ENCODE data around the gene GDI2. TPM values are rescaled to one million over a fixed set of nuclear protein-coding genes. Genes with fewer than 3 reads are reported as not detected.

Gene GDI2
- total and polyA plus RNA-seq, 2 of the 13 experiments (the other 11 are each of a cell fraction or from before 2014, with no cell fraction given), result 153 to 477 TPM

DNA sequence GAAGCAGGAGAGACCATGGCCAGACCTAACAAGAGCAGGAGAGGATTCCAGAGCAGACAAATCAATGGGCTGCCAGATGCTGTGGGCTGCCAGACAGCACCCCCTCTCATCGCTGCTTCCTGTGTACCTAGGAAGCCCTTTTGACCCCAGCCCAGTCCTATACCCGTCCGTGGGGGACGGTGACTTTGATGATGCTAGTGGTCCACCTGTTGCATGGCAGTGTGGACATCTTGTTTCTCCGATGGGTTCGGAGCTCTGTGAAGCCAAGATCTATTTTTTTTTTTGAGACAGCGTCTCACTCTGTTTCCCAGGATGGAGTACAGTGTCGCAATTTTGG is 18.2 kb upstream of the GDI2 start (continued):
- TF ChIP-seq, protein P1, sequence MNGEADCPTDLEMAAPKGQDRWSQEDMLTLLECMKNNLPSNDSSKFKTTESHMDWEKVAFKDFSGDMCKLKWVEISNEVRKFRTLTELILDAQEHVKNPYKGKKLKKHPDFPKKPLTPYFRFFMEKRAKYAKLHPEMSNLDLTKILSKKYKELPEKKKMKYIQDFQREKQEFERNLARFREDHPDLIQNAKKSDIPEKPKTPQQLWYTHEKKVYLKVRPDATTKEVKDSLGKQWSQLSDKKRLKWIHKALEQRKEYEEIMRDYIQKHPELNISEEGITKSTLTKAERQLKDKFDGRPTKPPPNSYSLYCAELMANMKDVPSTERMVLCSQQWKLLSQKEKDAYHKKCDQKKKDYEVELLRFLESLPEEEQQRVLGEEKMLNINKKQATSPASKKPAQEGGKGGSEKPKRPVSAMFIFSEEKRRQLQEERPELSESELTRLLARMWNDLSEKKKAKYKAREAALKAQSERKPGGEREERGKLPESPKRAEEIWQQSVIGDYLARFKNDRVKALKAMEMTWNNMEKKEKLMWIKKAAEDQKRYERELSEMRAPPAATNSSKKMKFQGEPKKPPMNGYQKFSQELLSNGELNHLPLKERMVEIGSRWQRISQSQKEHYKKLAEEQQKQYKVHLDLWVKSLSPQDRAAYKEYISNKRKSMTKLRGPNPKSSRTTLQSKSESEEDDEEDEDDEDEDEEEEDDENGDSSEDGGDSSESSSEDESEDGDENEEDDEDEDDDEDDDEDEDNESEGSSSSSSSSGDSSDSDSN (CRISPR knock-in tag; IDR thresholded peaks at IDR 0.05), result peak; percentile 55; the same call in 1 of the 2 replicates
- TF ChIP-seq SALL1 (CRISPR knock-in tag; IDR thresholded peaks at IDR 0.05), result peak; percentile 87
- TF ChIP-seq ZNF776 (CRISPR knock-in tag; IDR thresholded peaks at IDR 0.05), result no peak
- TF ChIP-seq SKI (IDR thresholded peaks at IDR 0.05; ENCODE audit: partially characterized antibody), result peak; percentile 55
- TF ChIP-seq KDM1A (CRISPR knock-in tag; IDR thresholded peaks at IDR 0.05), result 0 out of 2 replicates have a peak, but pooled peaks have one; percentile 50
- no peak for TF ChIP-seq DR1 (CRISPR knock-in tag; IDR thresholded peaks at IDR 0.05)
- no peak for TF ChIP-seq FOXA1 (IDR thresholded peaks at IDR 0.05)
- TF ChIP-seq FOXA1 (CRISPR knock-in tag; IDR thresholded peaks at IDR 0.05), result peak; percentile 85
- TF ChIP-seq ZNF501 (CRISPR knock-in tag; IDR thresholded peaks at IDR 0.05), result 0 out of 2 replicates have a peak, but pooled peaks have one; percentile 33
- TF ChIP-seq NONO (IDR thresholded peaks at IDR 0.05), result no peak
- TF ChIP-seq NONO (CRISPR knock-in tag; conservative IDR thresholded peaks at IDR 0.05), result 0 out of 2 replicates have a peak, but pooled peaks have one; percentile 32
- TF ChIP-seq, protein P2, sequence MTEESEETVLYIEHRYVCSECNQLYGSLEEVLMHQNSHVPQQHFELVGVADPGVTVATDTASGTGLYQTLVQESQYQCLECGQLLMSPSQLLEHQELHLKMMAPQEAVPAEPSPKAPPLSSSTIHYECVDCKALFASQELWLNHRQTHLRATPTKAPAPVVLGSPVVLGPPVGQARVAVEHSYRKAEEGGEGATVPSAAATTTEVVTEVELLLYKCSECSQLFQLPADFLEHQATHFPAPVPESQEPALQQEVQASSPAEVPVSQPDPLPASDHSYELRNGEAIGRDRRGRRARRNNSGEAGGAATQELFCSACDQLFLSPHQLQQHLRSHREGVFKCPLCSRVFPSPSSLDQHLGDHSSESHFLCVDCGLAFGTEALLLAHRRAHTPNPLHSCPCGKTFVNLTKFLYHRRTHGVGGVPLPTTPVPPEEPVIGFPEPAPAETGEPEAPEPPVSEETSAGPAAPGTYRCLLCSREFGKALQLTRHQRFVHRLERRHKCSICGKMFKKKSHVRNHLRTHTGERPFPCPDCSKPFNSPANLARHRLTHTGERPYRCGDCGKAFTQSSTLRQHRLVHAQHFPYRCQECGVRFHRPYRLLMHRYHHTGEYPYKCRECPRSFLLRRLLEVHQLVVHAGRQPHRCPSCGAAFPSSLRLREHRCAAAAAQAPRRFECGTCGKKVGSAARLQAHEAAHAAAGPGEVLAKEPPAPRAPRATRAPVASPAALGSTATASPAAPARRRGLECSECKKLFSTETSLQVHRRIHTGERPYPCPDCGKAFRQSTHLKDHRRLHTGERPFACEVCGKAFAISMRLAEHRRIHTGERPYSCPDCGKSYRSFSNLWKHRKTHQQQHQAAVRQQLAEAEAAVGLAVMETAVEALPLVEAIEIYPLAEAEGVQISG (CRISPR knock-in tag; IDR thresholded peaks at IDR 0.05), result 0 out of 2 replicates have a peak, but pooled peaks have one; percentile 42
- TF ChIP-seq ATF4 (CRISPR knock-in tag; IDR thresholded peaks at IDR 0.05), result peak in 1 of 2 experiments; percentile 66; a peak in 2 of 4 replicates
- TF ChIP-seq SKIL (CRISPR knock-in tag; IDR thresholded peaks at IDR 0.05; ENCODE audit: borderline replicate concordance), result peak; percentile 85
- TF ChIP-seq ZNF703 (CRISPR knock-in tag; IDR thresholded peaks at IDR 0.05; ENCODE audit: borderline replicate concordance), result 0 out of 2 replicates have a peak, but pooled peaks have one; percentile 35
- 0 out of 2 replicates have a peak, but pooled peaks have one; percentile 42 for TF ChIP-seq HOXD1 (CRISPR knock-in tag; IDR thresholded peaks at IDR 0.05)
- TF ChIP-seq PAF1 (CRISPR knock-in tag; IDR thresholded peaks at IDR 0.05), result no peak
- peak; percentile 70 for TF ChIP-seq TCF7 (IDR thresholded peaks at IDR 0.05; ENCODE audit: low read depth)
- TF ChIP-seq TBP (CRISPR knock-in tag; IDR thresholded peaks at IDR 0.05), result no peak
- no peak for TF ChIP-seq NFATC3 (CRISPR knock-in tag; IDR thresholded peaks at IDR 0.05)
- TF ChIP-seq, protein P3, sequence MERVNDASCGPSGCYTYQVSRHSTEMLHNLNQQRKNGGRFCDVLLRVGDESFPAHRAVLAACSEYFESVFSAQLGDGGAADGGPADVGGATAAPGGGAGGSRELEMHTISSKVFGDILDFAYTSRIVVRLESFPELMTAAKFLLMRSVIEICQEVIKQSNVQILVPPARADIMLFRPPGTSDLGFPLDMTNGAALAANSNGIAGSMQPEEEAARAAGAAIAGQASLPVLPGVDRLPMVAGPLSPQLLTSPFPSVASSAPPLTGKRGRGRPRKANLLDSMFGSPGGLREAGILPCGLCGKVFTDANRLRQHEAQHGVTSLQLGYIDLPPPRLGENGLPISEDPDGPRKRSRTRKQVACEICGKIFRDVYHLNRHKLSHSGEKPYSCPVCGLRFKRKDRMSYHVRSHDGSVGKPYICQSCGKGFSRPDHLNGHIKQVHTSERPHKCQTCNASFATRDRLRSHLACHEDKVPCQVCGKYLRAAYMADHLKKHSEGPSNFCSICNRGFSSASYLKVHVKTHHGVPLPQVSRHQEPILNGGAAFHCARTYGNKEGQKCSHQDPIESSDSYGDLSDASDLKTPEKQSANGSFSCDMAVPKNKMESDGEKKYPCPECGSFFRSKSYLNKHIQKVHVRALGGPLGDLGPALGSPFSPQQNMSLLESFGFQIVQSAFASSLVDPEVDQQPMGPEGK (CRISPR knock-in tag; IDR thresholded peaks at IDR 0.05), result peak; percentile 62; the same call in 1 of the 2 replicates
